HG02938 (cell line): ENCODE results near the gene KPNA3.

Source experiments
- ATAC-seq: cut with Tn5 transposase; IDR thresholded peaks from one replicate; pipeline ENCODE4 v1.9.1; 2021; ENCODE audit warnings: mild to moderate bottlenecking, moderate library complexity; ENCODE audit not compliant: unreplicated experiment

KPNA3 gene

DNA sequence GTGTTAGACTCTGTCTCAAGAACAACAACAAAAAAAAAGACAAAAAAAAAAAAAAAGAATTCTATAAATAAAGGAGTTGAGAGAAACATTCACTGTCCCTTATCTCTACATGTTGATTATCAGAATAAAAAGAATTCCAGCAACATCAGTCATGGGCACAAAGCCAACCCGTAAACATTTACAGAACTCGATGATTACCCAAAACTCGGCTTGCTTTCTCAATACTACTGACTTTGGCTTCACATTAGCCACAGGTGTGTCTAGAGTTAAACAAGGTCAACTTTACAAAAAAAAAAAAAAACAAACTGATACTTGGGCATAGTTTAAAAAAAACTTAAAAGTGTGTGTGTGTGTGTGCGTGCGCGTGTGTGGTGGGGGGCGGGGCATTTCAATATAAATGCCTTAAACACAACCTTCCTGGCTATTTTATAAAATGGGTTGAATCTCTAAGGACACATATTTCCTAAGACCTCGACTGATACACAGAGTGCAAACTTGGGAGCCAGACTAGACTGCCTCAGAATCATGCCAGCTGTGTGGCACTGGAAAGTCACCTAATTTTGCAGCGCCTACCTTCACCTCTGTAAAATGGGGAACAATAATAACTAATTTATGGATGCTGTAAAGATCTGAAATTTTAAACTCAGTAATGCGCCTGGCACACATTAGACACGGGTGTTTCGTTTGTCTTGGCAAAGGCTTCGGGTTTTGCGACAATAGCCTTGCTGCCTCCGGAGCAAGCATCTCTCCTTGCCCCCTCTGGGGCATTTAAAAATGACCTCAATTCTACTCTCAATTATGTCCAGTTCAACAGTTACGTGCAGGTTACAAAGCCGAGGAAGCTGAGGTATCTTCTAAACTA lies 102.1 kb downstream of the KPNA3 start:
- ATAC-seq, result peak; percentile 39

DNA sequence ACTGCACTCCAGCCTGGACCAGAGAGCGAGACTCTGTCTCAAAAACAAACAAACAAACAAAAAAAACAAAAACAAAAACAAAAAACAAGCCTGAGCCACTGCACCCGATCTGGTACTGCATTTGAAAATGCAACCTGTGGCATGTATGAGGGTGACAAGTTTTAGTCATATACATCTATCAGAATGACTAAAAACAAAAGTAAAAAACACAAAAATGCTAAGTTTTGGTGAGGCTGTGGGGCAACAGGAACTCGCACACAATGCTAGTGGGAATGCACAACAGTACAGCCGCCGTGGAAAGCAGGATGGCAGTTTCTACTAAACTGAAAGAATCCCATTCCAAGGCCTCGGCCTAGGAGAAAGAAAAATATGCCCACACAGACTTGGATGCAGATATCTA lies 109.0 kb downstream of the KPNA3 start:
- no peak for ATAC-seq

- no peak for ATAC-seq
Observed at GRCh38 chr13:49681842-49682435, 110.5 kb downstream of the KPNA3 start.

- no peak for ATAC-seq
Observed at GRCh38 chr13:49679246-49679645, 113.2 kb downstream of the KPNA3 start.

DNA sequence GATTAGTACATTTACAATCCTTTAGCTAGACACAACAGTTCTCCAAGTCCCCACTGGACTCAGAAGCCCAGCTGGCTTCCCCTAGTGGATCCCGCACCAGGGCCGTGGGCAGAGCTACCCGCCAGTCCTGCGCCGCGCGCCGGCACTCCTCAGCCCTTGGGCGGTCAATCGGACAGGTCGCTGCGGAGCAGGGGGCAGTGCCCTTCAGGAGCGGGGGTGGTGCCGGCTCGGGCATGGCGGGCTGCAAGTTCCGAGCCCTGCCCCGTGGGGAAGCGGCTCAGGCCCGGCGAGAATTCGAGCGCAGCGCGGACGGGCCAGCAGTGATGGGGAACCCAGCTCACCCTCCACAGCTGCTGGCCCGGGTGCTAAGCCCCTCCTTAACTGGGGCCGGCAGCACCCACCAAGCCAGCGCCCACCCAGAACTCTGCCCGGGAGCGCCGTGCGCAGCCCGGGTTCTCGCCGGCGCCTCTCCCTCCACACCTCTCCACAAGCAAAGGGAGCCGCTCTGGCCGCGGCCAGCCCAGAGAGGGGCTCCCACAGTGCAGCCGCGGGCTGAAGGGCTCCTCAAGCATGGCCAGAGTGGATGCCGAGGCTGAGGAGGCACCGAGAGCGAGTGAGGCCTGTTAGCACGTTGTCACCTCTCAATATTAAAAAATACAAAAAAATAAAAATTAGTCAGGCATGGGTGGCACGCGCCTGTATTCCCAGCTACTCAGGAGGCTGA lies 114.1 kb downstream of the KPNA3 start:
- no peak for ATAC-seq

GRCh38 chr13:49676581-49677298 lies 115.7 kb downstream of the KPNA3 start:
- ATAC-seq, result no peak

GRCh38 chr13:49670828-49671227 lies 121.7 kb downstream of the KPNA3 start:
- no peak for ATAC-seq

DNA sequence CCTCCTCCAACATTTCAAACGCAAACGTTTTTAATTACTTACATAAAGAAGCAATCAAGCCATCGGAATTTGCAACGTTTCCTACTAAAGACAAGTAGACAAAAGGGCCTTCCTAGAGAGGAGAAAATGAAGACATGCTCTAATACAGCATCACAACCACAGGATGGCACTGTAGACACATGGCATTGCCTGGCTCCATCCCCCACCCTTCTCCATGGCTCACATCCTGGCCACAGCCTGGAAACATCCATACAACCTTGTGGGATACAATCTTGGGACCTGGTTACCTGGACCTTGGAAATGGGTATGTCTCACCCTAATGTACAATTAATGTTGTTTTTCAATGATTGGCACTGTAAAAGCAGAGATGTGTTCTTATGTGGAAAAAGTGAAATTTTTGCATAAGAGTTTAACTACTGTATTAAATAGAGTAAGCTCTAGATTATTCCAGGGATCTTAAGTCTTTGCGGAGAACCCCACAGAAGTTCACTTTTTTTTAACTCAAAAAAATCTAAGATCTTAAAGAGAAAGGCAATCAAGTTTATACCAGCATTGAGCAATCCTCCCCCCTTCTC lies 122.7 kb downstream of the KPNA3 start:
- ATAC-seq, result no peak

DNA sequence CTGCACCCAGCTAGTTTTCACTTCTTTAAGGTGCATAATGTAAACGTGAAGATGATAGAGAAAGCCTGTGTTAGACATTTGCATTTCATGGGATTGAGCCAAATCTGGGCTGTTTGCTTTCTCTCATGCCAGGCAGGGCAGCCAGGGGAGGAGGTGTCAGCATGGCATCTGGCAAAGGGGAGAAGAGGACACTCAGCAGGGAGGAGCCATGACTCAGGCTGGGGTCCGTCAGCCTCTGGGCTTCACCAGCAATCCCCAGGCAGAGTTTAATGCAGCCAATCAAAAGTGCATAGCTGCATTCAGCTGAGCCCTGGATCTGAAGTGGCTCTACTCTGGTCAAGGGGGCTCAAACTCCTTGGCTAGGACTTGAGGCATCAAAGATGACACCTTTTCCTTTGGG lies 124.7 kb downstream of the KPNA3 start:
- no peak for ATAC-seq

GRCh38 chr13:49664606-49665005 lies 127.9 kb downstream of the KPNA3 start:
- no peak for ATAC-seq

GRCh38 chr13:49657241-49657641 lies 135.2 kb downstream of the KPNA3 start:
- ATAC-seq, result no peak

GRCh38 chr13:49655906-49656305 lies 136.6 kb downstream of the KPNA3 start:
- no peak for ATAC-seq

GRCh38 chr13:49654011-49654410 lies 138.5 kb downstream of the KPNA3 start:
- no peak for ATAC-seq

DNA sequence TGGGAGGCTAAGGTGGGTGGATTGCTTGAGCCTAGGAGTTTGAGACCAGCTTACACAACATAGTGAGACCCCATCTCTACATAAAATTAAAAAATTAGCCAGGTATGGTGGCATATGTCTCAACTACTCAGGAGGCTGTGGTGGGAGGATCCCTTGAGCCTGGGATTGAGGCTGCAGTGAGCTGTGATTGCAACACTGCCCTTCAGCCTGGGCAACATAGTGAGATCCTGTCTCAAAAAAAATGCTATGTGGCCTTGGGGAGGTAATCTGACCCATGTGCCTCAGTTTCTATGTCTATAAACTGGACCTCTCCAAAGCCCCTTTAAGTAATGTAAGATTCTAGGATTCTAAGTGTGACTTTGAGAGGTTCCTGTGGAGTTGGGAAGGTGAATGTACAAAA lies 139.0 kb downstream of the KPNA3 start:
- no peak for ATAC-seq

DNA sequence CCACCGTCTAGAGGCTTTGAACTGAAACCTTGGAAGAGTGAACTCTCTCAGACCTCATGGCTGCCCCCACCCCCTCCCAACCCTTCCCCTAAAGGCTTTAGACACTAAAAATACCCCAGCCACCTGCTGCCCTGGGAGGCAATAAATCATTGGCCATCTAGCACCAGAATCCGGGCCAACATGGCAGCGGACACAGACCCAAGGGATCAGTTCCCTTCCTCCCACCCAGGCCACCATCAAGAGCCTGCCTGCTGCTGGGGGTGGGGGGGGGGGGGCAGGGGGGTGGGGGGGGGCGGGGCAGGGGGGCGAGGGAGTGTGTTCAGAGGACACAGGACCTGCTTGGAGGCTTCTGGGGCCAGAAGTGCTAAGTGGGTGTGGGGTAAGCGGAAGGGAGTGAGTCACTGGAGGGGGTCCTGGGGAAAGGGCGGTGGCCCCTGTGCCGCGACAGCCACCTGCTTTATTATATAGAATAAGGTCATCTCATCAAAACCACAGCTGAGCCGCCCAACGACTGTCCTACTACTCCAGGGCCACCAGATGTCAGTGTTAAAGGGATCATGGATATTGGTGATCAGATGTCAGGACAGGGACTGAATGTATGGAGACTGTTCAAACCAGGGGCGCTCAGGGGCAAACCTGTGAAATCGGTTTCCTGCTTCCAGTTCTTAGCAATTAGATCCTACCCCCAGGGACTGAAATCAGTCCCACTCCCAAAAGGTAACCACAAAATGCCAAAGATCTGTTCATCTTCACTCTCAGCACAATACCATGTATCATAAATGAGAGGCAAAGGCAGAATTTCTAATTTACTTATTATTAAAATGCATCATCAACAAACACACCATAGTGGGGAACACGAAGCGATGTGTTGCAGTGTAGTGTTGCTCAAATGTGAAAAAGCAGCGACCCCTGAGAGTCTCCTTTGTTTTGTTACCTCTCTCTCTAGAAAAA lies 139.9 kb downstream of the KPNA3 start:
- ATAC-seq, result no peak

DNA sequence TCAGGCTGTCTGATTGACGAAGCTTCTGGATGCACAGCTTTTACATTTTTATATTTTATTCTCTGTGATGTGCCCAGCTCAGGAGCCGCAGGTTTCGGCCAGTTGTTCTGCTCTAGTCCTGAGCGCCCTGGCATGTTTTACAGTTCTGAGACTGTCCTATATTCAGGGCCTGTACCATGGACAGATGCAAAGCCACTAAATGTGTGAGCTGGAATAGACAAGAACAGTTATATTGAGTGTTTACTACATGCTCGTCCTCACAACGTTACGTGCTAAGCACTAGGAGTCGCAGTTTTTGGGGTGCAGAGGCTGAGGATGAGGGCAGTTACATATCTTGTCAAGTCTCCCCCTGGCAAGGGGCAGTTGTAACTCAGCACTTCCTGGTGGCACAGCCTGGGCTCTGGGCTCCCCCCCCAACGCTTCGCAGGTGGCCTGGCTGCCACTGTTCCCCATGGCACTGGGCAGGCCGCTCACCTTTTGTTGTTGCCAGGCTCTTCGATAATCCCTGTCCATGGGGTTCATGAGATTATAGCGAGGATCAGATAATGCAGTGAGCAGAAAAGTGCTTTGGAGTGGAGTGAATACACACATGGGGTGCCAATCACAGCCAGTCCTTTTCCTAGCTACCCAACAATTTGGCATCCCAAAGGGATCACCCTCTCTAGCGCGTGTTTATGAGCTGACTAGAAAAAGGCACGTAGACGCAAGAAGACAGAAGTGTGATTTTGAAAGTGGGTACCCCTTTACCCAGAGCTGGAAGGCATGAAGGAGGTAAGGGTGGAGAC lies 140.7 kb downstream of the KPNA3 start:
- no peak for ATAC-seq

GRCh38 chr13:49649963-49650312 lies 142.5 kb downstream of the KPNA3 start:
- no peak for ATAC-seq
